Measurements from ENCODE around the gene PPP1R1A.

Gene PPP1R1A

GRCh38 chr12:54603173-54603814 is 14.8 kb upstream of the PPP1R1A start:
- peak; percentile 76 for DNase-seq (ENCODE audit: low spot score)

DNA sequence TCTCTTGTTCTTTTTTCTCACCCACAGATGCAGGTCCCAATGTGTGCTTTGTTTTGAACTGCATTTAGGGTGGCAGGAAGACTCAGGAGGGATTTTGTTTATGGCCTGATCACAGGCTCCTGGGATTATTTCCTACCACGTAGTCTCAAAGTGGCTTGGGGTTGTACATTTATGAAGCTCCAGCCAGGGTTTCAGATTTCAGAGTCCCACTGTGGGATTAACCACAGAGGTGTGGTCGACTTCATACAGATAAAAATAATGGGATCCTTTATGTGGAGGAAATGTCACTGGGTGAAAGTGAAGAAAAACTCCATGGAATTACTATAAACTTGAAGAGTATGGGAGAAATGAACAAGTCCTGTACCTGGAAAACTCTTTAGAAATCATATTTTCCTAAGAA is 14.2 kb upstream of the PPP1R1A start:
- no peak for DNase-seq (ENCODE audit: low spot score)

GRCh38 chr12:54601841-54602240 is 13.4 kb upstream of the PPP1R1A start:
- peak; percentile 17 for DNase-seq (ENCODE audit: low spot score)

- no peak for DNase-seq (ENCODE audit: low spot score)
Measured at GRCh38 chr12:54598970-54599369, 10.5 kb upstream of the PPP1R1A start.

DNA sequence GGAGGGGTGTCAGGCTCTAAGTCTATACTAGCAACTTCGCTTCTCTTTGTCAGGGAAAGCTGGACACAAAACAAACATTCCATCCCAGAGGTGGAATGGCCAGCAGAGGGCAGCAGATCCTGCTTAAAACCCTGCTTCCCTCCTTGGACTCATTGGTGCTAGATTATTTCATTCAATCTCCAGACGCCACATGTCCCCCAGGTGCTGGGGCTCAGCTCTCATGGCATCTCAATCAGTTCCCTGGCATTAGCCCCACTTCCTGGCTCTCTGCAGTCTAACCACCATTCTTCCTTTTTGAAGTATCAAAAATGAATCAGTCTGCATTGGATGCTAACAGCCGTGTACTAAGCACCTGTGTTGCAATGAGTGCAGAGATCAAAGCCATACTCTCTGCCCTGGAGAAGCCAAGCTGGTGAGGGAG is 8.1 kb upstream of the PPP1R1A start:
- DNase-seq (ENCODE audit: low spot score): peak; percentile 70

GRCh38 chr12:54595471-54595870 is 7.0 kb upstream of the PPP1R1A start:
- no peak for DNase-seq (ENCODE audit: low spot score)

DNA sequence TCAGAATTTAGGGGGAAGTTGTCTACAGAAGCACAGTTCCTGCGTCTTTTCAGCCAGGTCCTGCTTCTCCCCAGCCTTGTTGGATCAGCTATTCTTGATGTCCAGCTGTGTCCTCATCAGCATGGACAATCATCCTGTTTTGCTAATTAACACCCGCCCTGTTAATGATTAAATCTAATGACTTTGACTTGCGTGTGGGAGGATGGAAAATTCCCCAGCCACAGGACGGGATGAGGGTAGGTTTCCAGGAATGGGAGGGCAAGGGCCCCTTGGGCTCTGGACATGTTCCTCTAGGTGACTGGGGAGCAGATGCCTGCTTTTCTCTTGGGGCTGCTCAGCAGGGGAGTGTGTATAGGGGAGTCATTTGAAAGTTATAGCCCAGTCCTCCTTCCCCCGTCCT is 5.3 kb upstream of the PPP1R1A start:
- no peak for DNase-seq (ENCODE audit: low spot score)

GRCh38 chr12:54593135-54593534 is 4.7 kb upstream of the PPP1R1A start:
- no peak for DNase-seq (ENCODE audit: low spot score)

DNA sequence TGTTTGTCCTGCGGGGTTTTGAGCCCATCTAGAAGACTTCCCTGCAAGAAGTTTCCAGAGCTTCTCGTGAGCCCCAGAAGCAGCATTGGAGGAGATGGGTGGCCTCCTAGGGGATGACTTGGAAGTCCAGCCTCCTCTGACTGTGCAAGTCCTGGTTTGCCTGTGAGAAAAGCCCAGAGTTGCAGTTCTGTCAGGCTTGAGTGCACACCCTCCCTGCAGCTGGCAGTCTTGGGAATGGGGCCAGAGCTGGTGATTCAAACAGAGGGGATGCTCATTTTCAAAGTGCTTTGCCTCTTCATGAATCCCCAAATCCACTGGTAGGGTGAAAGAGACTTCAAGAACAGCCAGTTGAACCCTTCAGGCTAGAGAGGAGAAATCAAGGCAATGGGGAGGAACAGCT is 3.9 kb upstream of the PPP1R1A start:
- no peak for DNase-seq (ENCODE audit: low spot score)

GRCh38 chr12:54590978-54591591 is 2.6 kb upstream of the PPP1R1A start:
- DNase-seq (ENCODE audit: low spot score): no peak

GRCh38 chr12:54589964-54590363 is 1.5 kb upstream of the PPP1R1A start:
- no peak for DNase-seq (ENCODE audit: low spot score)

GRCh38 chr12:54588890-54589267 is 420 bp upstream of the PPP1R1A start:
- DNase-seq (ENCODE audit: low spot score): no peak

- no peak for DNase-seq (ENCODE audit: low spot score)
Measured at GRCh38 chr12:54587315-54587873, 1.1 kb downstream of the PPP1R1A start.

- no peak for DNase-seq (ENCODE audit: low spot score)
Measured at GRCh38 chr12:54586620-54587019, 1.8 kb downstream of the PPP1R1A start.

GRCh38 chr12:54585243-54585642 is 3.2 kb downstream of the PPP1R1A start:
- DNase-seq (ENCODE audit: low spot score): no peak

- no peak for DNase-seq (ENCODE audit: low spot score)
Measured at GRCh38 chr12:54584128-54584527, 4.3 kb downstream of the PPP1R1A start.

DNA sequence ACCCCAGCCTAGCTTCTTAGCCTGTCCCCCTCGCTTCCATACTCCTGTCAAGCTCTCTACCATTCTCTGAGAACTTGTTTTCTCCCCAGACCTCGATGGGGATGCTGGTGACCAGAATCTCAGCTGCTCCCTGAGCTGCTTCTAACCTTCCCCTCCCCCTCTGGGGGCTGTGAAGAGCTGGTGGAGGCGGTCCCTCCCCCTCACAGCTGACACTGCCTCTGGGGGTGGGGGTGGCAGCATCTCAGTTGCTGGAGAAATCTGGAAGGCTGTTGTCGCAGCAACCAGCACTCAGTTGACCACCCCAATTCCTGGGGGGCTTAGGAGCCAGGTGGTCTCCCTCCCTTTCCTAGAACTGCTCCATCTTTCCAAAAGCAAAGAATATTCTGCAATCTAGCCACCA is 4.7 kb downstream of the PPP1R1A start:
- DNase-seq (ENCODE audit: low spot score): no peak

- DNase-seq (ENCODE audit: low spot score): no peak
Measured at GRCh38 chr12:54581412-54581811, 7.0 kb downstream of the PPP1R1A start.

DNA sequence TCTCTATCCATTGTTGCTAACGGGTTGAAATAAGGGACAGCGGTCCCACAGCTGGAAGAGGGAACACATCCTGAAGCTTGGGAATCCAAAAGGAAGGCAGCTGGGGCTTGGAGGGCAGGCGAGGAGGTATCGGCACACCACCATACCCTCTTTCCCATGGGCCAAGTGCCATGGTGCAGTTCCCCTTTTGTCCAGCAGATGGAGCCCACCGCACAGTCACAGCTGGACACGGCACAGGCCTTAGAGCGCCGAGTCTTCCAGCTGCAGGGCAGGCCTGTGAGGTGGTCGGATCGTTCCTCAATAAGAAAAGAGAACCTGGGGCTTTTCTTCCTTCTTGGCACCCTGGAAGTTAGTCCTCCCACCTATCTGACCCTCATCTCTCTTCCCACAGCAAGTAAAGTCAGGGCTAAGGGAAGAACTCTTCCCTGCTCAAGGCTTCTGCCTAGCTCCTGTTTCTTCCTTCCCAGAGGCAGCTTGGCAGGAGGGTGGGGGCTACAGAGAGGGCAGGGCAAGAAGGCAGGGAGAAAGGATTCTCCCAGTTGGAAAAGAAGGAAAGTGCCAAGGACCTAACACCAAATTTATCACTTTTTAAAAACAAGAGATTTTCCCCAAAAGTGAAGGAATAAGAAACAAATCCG is 8.6 kb downstream of the PPP1R1A start:
- peak; percentile 81 for DNase-seq (ENCODE audit: low spot score)

DNA sequence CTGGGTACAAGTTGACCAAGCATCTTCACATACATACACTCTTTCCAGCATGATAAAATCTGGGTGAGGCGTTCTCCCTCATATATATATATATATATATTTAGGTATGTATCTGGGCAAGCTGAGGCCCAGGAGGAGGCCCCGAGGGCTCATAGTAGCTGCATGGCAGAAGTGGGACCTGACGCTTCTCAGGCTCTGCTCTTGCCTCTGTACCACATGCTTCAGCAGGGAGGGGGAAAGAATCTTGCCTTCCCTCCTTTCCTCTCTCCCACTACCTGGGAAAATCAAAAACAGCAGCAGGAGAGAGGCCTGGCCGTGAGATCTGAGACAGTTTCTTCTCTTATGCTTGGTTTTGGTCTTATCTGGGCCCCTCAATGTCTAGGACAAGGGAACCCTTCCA is 9.2 kb downstream of the PPP1R1A start:
- no peak for DNase-seq (ENCODE audit: low spot score)

DNA sequence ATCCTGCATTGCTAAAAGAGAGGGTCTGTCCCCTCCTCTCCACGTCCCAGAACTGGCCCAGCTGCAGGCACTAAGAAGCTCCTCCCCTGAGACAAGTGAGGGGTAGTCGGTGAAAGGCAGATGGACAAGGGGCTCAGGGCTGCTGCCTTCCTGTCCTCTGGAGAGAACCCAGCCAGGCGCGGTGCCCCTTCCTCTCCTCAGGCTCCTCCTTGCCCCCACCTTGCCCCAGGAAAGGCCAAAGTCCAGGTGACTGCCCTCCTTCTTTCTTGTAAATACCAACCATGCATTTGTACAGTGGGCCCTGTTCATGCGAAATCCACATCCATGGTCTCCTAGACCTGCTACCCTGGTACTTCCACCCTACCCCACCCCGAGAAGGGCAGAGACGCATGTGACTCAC is 9.7 kb downstream of the PPP1R1A start:
- no peak for DNase-seq (ENCODE audit: low spot score)

- DNase-seq (ENCODE audit: low spot score): no peak
Measured at GRCh38 chr12:54572881-54573280, 15.6 kb downstream of the PPP1R1A start.

All from LoVo (cell line).